ENCODE measurements around the gene SGMS1.

SGMS1 gene

GRCh38 chr10:50601974-50602373 lies 21.8 kb downstream of the SGMS1 start:
- DNase-seq (ENCODE audit: low read depth) = no peak
- no peak for TF ChIP-seq CTCF (IDR thresholded peaks at IDR 0.05; ENCODE audit: control insufficient read depth, insufficient read depth, low read depth, low read length, missing control alignments)
- no peak overlapping the region for H3K4me3 ChIP-seq (ENCODE audit: control insufficient read depth, low read depth, low read length)

- no peak for TF ChIP-seq CTCF (IDR thresholded peaks at IDR 0.05; ENCODE audit: control insufficient read depth, insufficient read depth, low read depth, low read length, missing control alignments)
- H3K4me3 ChIP-seq (ENCODE audit: control insufficient read depth, low read depth, low read length) = no peak overlapping the region
- DNase-seq (ENCODE audit: low read depth) = no peak
These were observed 22.8 kb downstream of the SGMS1 start for GRCh38 chr10:50600831-50601477.

GRCh38 chr10:50600286-50600685 lies 23.5 kb downstream of the SGMS1 start:
- H3K4me3 ChIP-seq (ENCODE audit: control insufficient read depth, low read depth, low read length) = no peak overlapping the region
- DNase-seq (ENCODE audit: low read depth) = no peak
- no peak for TF ChIP-seq CTCF (IDR thresholded peaks at IDR 0.05; ENCODE audit: control insufficient read depth, insufficient read depth, low read depth, low read length, missing control alignments)

- TF ChIP-seq CTCF (IDR thresholded peaks at IDR 0.05; ENCODE audit: control insufficient read depth, insufficient read depth, low read depth, low read length, missing control alignments) = no peak
- no peak for DNase-seq (ENCODE audit: low read depth)
- no peak overlapping the region for H3K4me3 ChIP-seq (ENCODE audit: control insufficient read depth, low read depth, low read length)
These were observed 26.9 kb downstream of the SGMS1 start for GRCh38 chr10:50596897-50597296.

- TF ChIP-seq CTCF (IDR thresholded peaks at IDR 0.05; ENCODE audit: control insufficient read depth, insufficient read depth, low read depth, low read length, missing control alignments) = no peak
- H3K4me3 ChIP-seq (ENCODE audit: control insufficient read depth, low read depth, low read length) = no peak overlapping the region
- DNase-seq (ENCODE audit: low read depth) = no peak
These were observed 27.3 kb downstream of the SGMS1 start for GRCh38 chr10:50596456-50596855.

GRCh38 chr10:50595785-50596184 lies 28.0 kb downstream of the SGMS1 start:
- no peak for DNase-seq (ENCODE audit: low read depth)
- TF ChIP-seq CTCF (IDR thresholded peaks at IDR 0.05; ENCODE audit: control insufficient read depth, insufficient read depth, low read depth, low read length, missing control alignments) = no peak
- H3K4me3 ChIP-seq (ENCODE audit: control insufficient read depth, low read depth, low read length) = no peak overlapping the region

Data from AG09309 (cell line).